ENCODE results near the gene ATP13A3. TPM values are rescaled to one million over a fixed set of nuclear protein-coding genes. Genes with fewer than 3 reads are reported as not detected.
A peak's percentile ranks its signal among the peaks of the same experiment; 100 is the strongest.

Gene ATP13A3
- total RNA-seq, 1 experiment from 2014 or later: 181 TPM

GRCh38 chr3:194440756-194441155, 46.0 kb downstream of the ATP13A3 start:
- Histone ChIP-seq H3K36me3 (ENCODE audit: control insufficient read depth, insufficient read depth, low read length) (no peaks in the 10 kb centered on the region; the same call in 1 of the 2 replicates), H3K9me3 (no peaks in the 10 kb centered on the region), H3K4me3 (ENCODE audit: low read depth, low read length) (no peak overlapping the region), H3K4me1 (peaks cover 30% of the 10 kb centered on the region), H3K27me3 (replicated peaks; ENCODE audit: control insufficient read depth, insufficient read depth, low read length) (no peaks in the 10 kb centered on the region)
- BruUV-seq (replicated peaks): no TSS peak
- Mint-ChIP-seq H3K4me1 (ENCODE audit: low read depth, unreplicated experiment) (peaks cover 37% of the 10 kb centered on the region), H3K36me3 (ENCODE audit: insufficient read depth, unreplicated experiment) (peaks cover 95% of the 10 kb centered on the region), H3K9me3 (ENCODE audit: unreplicated experiment) (no peaks in the 10 kb centered on the region), H3K27ac (ENCODE audit: unreplicated experiment) (peak overlapping the region; percentile 77), H3K4me3 (ENCODE audit: unreplicated experiment) (peak overlapping the region; percentile 28), H3K27me3 (ENCODE audit: insufficient read depth, unreplicated experiment) (no peaks in the 10 kb centered on the region)
- POLR2A ChIA-PET: no interaction called here
- DNase-seq: no peak
- intact Hi-C loops (cut with micrococcal nuclease; ENCODE audit: unreplicated experiment): loop anchor here (2.0 kb wide), 1 partner anchor 80 kb away; no protein-coding TSS in a partner anchor
- CTCF ChIA-PET: interaction anchor here (1.5 kb wide), 1 partner anchor 193 kb away, joined by 3 read pairs; the partner anchor contains the start of gene TMEM44
- TF ChIP-seq CTCF (IDR thresholded peaks at IDR 0.05; ENCODE audit: insufficient read depth in 1 of 2, low read depth in 1 of 2, low read length in 1 of 2, severe bottlenecking in 1 of 2, unreplicated experiment in 1 of 2): no peak

GRCh38 chr3:194439881-194440550, 46.8 kb downstream of the ATP13A3 start:
- Histone ChIP-seq H3K4me3 (ENCODE audit: low read depth, low read length) (no peak overlapping the region), H3K4me1 (peaks cover 23% of the 10 kb centered on the region), H3K27me3 (replicated peaks; ENCODE audit: control insufficient read depth, insufficient read depth, low read length) (no peaks in the 10 kb centered on the region), H3K36me3 (ENCODE audit: control insufficient read depth, insufficient read depth, low read length) (no peaks in the 10 kb centered on the region; the same call in 1 of the 2 replicates), H3K9me3 (no peaks in the 10 kb centered on the region)
- DNase-seq: peak in 1 of 2 experiments; percentile 27
- no TSS peak for BruUV-seq (replicated peaks)
- H3K27ac Mint-ChIP-seq (ENCODE audit: unreplicated experiment): peak overlapping the region; percentile 77
- peaks cover 32% of the 10 kb centered on the region for H3K4me1 Mint-ChIP-seq (ENCODE audit: low read depth, unreplicated experiment)
- ChIA-PET POLR2A (interaction anchor here (0.8 kb wide), 1 partner anchor 106 kb away, joined by 3 read pairs; no protein-coding TSS in a partner anchor), CTCF (interaction anchor here (0.6 to 1.5 kb wide), 2 partner anchors 161 to 193 kb away, joined by 3 read pairs; partner anchors contain the start of gene TMEM44)
- H3K27me3 Mint-ChIP-seq (ENCODE audit: insufficient read depth, unreplicated experiment): no peaks in the 10 kb centered on the region
- H3K4me3 Mint-ChIP-seq (ENCODE audit: unreplicated experiment): peak overlapping the region; percentile 28
- H3K9me3 Mint-ChIP-seq (ENCODE audit: unreplicated experiment): no peaks in the 10 kb centered on the region
- peaks cover 98% of the 10 kb centered on the region for H3K36me3 Mint-ChIP-seq (ENCODE audit: insufficient read depth, unreplicated experiment)
- TF ChIP-seq CTCF (IDR thresholded peaks at IDR 0.05; ENCODE audit: insufficient read depth in 1 of 2, low read depth in 1 of 2, low read length in 1 of 2, severe bottlenecking in 1 of 2, unreplicated experiment in 1 of 2): no peak
- intact Hi-C loops (cut with micrococcal nuclease; ENCODE audit: unreplicated experiment): loop anchor here (2.0 kb wide), 1 partner anchor 81 kb away; no protein-coding TSS in a partner anchor

GRCh38 chr3:194434503-194434902, 52.3 kb downstream of the ATP13A3 start:
- ChIA-PET POLR2A (no interaction called here), CTCF (no interaction called here)
- peaks cover 79% of the 10 kb centered on the region for H3K36me3 Mint-ChIP-seq (ENCODE audit: insufficient read depth, unreplicated experiment)
- no peak for DNase-seq
- no peaks in the 10 kb centered on the region for H3K9me3 Mint-ChIP-seq (ENCODE audit: unreplicated experiment)
- intact Hi-C loops (cut with micrococcal nuclease; ENCODE audit: unreplicated experiment): no loop called here
- H3K27me3 Mint-ChIP-seq (ENCODE audit: insufficient read depth, unreplicated experiment): no peaks in the 10 kb centered on the region
- H3K4me3 Mint-ChIP-seq (ENCODE audit: unreplicated experiment): no peak overlapping the region
- Histone ChIP-seq H3K36me3 (ENCODE audit: control insufficient read depth, insufficient read depth, low read length) (peaks cover 3% of the 10 kb centered on the region), H3K4me3 (ENCODE audit: low read depth, low read length) (no peak overlapping the region), H3K9me3 (no peaks in the 10 kb centered on the region), H3K27me3 (replicated peaks; ENCODE audit: control insufficient read depth, insufficient read depth, low read length) (no peaks in the 10 kb centered on the region), H3K4me1 (peaks cover 3% of the 10 kb centered on the region; the same call in 1 of the 2 replicates)
- peaks cover 2% of the 10 kb centered on the region for H3K4me1 Mint-ChIP-seq (ENCODE audit: low read depth, unreplicated experiment)
- no TSS peak for BruUV-seq (replicated peaks)
- TF ChIP-seq CTCF (IDR thresholded peaks at IDR 0.05; ENCODE audit: insufficient read depth in 1 of 2, low read depth in 1 of 2, low read length in 1 of 2, severe bottlenecking in 1 of 2, unreplicated experiment in 1 of 2): no peak
- no peak overlapping the region for H3K27ac Mint-ChIP-seq (ENCODE audit: unreplicated experiment)
